NCI-H1417 (cell line): Measurements from ENCODE around the gene TLDC2.
A peak's percentile ranks its signal among the peaks of the same experiment; 100 is the strongest.

ENCODE experiments used
- DNase-seq, 3 experiments: peaks; one replicate each; lab custom pipeline; 2025; lab: John Stamatoyannopoulos, UW

The TLDC2 gene

DNA sequence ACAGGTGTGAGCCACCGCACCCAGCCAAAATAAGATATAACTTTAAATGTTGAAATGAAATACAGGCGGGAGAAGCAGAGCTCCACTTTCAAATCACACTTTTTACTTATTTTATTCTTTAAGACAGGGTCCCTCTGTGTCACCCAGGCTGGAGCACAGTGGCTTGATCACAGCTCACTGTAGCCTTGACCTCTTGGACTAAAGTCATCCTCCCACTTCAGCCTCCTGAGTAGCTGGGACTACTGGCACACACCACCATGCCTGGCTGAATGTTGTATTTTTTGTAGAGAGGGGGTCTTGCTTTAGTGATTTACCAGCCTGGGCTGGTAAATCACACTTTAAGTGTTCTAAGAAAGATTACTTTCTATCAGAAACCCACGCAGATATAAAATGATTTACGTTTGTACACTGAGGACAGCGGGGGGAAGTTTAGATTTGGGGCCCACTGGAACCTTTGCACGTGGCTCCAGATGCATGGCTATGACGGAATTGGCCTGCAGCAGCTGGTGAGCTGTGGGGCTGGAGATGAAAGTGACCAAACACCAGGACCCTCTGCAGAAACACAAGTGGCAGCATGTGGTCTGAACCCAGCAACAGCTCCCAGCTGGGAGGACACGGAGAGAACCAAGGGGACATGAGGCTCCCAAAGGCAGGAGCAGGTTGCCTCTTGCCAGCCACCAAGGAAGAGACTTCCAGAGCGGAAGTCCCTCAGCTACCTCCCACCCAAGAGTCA, 26.4 kb upstream of the TLDC2 start:
- DNase-seq = no peak

DNA sequence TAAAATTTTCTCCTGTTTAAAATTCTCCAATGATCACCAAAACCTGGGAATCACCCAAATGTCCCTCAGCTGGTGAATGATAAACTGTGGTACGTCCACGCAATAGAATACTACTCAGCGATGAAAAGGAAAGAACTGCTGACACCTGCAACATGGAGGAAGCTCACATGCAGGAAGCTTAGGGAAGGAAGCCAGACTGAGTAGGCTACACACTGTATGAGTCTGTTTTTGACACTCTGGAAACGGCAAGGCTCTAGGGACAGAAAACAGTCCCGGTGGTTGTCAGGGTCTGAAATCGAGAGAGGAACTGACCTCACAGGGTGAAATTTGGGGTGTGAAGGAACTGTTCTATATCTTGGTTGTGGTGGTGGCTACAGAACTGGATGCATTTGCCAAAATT, 25.2 kb upstream of the TLDC2 start:
- DNase-seq = no peak

DNA sequence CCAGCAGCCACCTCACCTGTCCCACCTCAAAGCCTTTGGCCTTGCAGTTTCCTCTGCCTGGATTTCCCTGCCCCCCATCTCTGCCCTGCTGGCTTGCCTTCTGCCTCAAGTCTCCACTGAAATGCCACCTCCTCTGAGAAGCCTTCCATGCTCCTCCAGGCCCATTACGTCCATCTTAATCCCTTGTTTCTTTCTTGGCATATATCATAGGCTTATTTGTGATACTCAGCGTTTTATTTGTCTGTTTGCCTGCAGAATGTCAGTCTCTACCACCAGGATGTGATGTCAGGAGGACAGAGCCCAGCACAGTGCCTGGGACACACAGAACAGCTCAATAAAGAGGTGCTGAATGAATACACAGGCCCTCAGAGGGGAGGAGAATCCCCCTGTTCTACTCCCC, 24.4 kb upstream of the TLDC2 start:
- DNase-seq = no peak

DNA sequence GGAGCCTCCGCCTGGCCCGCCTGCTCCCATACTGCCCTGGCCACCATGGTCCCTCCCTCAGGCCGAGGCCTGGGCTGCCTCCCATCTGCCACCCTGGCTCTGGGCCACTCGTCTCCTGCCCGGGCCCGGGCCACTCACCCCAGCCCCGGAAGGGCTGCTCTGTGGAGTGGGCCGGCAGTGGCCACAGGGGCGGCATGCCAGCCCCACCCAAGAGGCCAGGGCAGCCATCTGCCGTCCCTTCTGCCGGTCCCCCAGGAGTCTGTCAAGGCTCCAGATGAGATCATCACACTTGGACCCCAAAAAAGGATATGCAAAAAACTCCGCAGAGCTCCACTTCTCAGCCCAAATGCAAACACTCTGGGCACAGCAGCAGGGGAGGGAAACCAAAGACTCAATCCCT, 23.8 kb upstream of the TLDC2 start:
- DNase-seq = no peak

DNA sequence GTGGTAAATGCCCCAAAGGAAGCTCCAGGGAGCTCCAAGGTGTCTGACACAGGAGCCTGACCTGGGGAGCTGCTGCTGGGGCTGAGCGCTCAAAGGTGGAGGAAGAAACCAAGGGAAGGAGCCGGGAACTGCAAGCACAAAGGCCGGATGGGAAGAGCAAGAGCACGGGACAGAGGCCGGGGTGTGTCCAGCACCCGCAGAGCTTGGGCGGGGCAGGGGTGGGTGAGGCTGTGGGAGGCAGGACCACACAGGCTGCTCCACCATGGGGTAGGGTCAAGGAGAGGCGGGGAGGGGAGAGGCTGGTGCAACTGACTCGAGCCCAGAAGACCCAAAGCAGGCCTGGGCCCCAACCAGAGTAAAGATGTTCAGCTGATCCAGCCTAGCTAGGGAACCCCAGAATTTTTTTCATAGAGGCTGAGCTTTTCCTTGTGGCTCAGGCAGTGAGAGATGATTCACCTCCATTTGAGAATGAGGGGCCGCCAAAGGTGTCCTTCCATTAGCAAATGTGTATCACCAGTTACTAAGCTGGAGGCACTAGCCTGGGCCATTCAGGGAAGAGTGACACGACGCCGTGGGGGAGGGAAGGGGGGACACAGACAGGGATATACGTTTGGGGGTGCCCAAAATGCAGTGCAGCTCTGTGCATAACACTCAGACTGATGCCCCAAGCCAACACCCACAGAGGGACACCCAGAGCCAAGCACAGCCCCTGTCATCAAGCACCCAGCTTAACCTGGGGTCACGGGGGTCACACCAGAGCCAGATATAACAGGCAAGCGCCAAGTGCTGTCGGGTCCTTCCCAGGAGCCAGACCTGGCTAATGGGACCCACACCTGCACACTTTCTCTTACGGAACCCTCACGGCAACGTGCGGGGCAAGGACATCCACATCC, 21.3 kb upstream of the TLDC2 start:
- DNase-seq = peak in 1 of 3 experiments; percentile 30

DNA sequence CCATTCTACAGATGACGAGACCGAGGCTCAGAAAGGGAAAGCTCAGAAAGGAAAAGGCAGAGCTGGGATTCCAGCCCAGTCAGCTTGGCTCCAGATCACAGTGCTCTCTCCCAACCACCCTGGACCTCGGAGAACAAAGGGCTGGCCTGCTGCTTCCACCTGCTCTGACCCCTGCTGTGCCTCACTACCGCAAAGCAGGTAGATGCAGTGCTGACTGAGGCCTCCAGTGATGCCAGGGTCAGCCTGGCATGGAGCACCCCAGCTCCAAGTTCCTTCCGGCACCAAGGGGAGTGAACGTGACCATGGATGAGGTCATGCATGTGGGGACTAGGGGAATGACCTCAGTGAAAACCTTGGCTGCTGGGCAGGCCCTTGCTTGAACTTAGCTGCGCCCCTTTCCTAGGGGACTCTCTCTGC, 20.7 kb upstream of the TLDC2 start:
- peak in 2 of 3 experiments; percentile 20 to 64 for DNase-seq

DNA sequence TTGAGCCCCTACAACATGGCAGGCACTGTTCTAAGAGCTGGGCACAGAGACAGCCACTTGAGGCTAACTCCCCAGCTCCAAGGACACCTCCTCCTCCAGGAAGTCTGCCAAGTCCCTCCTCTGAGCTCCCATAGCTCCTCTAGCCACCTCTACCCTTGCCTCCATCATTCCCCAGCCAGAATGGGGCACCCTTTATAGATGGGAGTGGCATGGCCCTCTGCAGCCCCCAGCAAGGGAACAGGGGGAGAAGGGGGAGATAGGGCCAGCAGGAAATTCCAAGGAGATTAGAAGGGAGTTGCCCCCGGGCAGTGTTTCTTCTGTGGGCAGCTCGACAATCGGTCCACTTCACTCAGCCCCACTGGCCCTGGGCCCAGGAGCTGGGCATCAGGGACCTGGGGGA, 19.7 kb upstream of the TLDC2 start:
- no peak for DNase-seq

DNA sequence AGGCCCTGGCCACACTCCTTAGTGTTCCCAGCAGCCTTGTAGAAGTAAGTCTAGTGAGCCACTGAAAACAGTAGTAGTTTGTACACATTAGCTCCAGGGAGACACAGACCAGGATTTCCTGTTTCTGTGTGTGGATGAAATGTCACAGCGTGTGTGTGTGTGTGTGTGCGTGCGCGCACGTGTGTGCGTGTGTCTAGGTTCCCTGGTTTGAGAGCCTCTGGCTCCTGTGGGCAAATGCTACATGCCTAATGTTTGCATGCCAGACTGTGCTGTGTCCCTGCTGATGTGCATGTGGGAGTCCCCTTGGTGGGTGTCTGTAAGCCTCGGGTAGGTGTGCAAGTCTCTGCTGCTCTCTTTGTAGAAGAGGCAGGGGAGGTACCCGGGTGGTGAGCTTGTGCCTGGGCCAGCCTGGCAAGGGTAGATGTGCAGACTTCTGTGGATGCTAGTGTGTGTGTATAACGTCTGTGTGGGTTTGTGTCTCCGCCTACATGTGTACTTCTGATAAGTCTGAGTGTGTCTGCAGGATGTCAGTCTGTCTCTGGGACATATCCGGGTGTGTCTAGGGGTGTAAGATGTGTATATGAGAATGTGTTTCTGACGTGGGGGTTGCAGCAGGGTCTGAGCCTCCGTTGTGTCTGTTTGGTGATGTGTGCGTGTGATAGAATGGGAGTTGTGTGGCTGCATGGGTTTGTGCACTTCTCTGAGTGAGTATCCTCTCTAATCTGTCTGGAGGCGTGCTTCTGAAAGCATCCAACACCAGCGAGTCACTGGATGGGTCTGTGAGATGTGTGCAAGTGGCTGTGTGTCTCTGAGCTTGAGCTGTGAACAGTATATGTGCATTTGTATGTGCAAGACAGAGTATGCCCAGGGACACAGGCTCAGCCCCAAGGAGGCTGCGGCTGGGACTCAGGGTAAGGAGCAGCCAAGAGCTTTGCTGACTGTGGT, 19.0 kb upstream of the TLDC2 start:
- peak in 2 of 3 experiments; percentile 11 to 49 for DNase-seq

DNA sequence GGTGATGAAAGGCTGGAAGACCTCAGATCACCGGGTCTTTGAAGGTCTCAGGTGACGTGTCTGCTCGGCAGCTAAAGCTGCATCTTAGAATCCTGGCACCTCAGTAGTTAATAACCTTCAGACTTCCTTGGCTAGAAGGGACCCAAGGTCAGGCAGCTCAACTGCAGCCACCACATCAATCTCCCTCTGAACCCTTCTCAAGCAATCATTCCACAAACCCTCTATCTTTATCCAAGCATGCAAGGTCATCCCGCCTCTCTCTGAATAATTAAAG, 16.7 kb upstream of the TLDC2 start:
- no peak for DNase-seq

DNA sequence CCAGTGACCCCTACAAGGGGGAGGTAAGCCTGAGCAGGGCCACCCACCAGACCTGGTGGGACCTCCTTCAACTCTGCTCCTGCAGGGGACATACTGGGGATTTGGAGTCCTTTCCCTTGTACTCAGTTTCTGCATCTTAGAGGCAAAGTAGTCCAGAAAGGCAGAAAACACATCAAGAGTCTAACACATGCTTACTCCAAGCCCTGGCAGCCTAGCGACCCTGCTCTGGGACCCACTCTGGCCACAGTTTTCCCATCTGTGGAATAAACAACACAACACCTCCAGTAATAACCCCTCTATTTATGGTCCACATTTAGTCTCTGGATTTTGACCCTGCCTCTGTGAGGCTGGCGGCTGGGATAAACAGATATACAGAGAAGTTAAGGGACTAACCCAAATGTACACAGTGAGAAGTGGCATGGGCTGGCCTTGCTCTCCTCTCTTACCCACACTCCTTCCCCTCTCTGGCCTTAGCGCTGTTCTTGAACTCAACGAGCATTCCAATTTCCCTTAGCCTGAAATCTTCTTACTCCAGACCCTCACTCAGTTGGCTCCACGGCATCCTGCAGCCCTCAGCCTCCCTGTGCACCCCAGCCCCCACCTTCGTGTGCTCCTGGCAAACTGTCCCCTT, 16.1 kb upstream of the TLDC2 start:
- DNase-seq = no peak

DNA sequence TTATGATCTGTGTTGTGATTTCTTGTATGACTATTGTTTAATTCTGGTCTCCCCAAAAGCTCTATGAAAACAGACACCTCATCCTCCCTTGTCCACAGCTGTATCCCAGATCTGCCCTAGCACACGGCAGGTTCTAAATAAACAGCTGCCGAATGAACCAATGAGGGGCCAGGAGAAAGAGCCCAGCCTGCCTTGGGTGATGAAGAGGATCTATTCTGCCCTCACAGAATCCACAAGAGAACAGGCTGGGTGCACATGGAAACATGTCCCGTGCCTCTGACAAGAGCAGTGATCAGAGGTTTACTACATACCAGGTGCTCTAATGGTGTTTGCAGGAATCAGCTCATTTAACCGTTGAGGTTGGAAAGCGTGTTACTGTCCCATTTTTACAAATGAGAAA, 15.6 kb upstream of the TLDC2 start:
- DNase-seq = no peak

DNA sequence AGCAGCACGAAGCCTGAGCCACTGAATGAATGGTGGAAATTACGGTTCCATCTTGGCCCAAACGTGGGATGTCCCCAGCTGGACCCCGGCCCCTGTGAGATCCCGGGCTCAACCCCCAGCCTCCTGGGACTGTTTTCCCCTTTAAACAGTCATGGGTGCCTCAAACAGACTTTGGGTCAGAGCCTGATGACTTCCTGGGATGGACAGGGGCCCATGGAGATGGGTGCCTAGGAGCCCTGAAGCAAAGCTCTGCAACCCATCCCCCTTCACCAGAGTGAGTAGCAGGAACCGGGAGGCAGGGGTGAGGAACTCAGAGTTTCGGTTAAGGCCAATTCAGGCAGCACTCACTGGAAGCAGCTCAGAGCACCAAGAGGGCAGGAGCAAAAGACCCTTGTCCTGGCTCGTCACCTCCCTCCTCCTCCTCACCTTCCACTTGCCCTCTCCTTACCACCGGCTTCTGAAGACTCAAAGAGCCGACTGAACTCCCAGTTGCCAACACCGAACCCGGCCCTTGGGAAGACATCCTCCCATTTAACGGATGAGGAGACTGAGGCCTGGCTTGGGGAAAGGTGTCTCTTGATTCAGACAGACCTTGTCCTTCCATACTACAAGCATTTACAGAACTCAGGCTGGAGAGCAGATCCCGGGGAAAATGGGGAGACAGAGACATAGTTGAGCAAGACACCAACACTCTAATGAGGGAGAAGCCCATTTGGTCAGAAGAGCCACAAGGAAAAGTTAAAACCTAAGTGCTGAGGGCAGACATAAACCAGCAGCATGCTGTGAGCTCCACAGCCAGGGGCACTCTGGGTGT, 14.9 kb upstream of the TLDC2 start:
- no peak for DNase-seq

DNA sequence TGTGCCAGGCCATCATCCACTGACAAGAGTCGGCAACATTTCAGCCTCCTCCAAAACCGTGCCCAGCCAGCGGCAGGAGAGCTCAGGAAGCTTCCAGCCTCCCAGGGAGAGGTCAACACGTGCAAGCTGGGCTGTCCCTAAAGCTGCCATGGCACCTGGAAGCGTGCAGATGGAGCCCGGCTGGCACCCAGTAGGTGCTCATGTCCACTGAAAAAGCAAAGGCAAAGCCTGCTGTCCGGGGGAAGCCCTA, 14.4 kb upstream of the TLDC2 start:
- DNase-seq = no peak

DNA sequence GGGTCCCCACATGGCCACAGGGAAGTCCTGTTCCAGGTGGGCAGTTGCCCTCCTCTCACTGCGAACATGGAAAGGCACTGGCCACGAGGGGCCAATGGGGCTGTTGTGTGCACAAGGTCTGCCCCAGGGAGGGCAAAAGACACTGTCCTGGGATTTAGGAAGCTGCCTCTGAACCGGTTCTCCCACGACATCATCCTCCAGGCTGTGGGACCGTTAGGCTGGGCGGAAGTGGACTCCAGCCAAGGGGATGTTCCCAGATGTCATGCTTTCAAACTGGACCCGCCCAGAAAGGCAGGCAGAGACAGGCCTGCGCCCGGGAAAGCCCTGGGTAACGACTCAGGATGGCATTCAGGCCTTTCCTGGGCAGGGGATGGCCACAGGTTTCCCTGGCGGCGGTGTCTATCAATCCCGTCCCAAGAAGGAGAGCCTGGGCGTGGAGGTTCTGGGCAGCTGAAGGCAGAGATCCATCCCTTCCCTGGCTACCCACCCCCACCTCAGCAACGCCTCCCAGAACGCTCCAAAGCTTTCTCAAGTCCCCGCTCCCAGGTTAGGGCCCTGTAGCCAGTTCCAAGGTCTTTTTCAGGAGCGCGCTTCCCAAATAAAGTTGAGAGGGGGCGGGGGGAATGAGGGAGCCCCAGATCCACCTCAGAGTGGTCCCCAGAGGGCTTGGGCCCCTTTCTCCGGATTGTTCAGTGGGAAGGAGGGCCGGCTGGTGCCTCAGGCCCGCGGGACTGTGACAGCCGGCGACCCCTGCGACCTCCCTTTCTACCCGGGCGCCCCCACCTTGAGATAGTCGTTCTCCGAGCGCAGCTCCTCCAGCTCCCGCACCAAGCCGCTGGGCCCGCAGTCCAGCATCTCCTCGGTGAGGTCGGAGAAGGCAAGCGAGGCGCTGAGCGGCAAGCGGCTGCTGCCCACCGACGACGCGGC, 13.8 kb upstream of the TLDC2 start:
- DNase-seq = peak; percentile 39 to 71 (median 58)

DNA sequence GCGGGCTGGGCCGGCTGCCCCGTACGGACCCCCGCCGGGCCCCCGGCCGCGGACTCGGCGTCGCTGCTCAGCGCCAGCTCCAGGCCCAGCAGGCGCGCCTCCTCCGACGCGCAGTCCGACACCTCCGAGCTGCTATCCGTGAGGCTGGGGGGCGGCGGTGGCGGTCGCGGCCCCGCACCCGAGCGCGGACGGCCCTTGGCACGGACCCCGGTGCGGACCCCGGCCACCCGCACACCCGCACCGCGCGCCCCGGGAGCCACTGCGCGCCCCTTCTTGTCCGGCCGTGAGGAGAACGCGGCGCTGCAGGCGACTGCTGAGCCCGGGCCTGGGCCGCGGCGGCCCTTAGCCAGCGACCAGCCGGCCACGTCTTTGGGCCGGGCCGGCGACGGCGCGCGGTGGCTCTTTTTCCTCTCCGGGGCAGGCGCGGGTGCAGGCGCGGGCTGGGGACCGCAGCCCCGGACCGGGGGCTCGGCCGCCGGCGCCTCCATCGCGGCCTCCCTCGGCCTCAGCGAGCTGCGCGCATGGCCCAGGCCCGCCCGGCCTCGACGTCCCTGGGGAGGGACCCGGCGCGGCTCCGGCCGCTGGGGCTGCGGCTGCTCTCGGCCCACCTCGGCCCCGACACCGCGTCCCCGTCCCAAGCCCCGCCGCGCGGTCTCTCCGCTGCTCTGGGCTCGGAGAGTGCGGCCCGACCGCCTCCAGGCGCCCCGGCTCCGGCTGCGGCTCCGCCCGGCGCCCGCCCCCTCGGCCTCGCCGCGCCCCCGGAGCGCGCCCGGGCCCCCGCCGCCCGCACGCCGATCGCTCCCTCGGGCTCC, 12.9 kb upstream of the TLDC2 start:
- peak; percentile 13 to 83 (median 58) for DNase-seq

DNA sequence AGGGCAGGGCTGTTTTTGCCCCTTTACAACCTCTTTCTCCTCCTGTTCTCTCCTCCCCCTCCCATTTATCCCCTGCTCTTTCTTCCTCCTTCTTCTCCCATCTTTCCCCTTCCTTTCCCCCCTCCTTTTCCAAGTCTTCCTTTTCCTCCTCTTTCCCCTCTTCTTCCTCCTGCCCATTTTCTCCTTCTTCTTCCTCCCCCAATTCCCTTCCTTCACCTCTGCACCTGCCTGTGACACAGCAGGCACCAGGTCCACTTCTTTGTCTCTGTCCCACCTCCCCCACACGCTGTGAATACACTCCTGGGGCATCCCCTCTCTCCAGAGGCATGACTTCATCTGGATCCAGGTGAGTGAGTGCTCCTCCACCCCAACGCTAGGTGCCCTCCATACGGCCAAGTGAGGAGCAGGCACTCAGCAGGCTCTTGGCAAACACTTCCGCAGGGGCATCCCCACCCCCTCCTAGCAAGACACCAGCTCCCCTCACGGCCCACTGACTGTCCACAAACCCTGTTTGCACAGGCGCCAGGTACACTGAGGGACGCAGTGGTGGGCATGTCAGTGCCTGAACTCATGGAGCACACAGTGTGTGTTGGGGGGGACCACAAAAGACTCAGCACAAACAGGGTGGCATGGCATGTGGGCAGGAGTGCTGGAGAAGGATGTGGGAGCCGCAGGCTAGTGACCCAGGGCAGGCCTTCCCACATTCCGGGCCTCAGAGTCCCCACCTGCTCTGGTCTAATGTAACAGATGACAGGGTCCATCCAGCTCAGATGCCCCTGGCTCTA, 10.7 kb upstream of the TLDC2 start:
- DNase-seq = peak in 2 of 3 experiments; percentile 43 to 63

DNA sequence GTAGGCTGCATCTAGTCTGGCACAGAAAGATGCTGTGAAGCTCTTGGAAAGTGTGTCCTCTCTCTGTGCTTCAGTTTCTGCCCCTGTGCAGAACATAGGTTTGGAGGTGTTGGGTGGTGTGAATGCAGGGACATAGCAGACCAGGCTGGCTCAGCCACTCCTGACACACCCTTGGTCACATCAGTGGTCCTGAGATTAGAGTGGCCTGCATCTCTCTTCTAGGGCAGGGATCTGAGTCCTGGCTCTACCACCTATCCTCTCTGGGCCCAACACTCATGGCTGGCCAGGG, 10.1 kb upstream of the TLDC2 start:
- DNase-seq = no peak

DNA sequence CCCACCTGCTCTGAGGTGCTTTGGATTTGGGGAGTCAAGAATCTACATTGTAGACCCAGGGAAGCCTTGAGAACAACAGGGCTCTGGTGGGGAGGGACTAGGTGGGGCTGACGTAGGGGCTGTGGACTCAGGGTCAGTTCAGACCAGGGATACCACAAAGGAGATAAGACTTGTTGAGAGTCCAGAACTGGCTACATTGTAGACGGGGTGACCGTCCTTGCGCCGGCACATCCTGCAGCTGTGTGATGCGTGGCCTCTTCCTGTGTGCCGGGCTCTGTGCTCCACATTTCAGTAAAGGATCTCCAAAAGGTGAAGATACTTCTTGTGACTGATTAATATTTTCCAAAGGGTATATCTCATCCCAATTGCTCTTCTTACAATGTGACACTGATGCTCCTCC, 9.8 kb upstream of the TLDC2 start:
- no peak for DNase-seq
